Mesothelial cell of epicardium (in vitro differentiated cells): Measurements from ENCODE around the gene LASP1NB.

Source experiments
- DNase-seq, 2 experiments: peaks; one replicate each; pipeline ENCODE4 v3.0.0; 2021; ENCODE audit warnings: low spot score in 2 of 2; ENCODE audit not compliant: unreplicated experiment in 2 of 2
- H3K27ac Mint-ChIP-seq: 2 replicates; pipeline ENCODE4 v1.8.0; 2021; ENCODE audit warnings: mixed read lengths
- H3K27me3 Mint-ChIP-seq: 2 replicates; pipeline ENCODE4 v1.8.0; 2021; ENCODE audit warnings: low read depth, mixed read lengths
- H3K36me3 Mint-ChIP-seq: 2 replicates; pipeline ENCODE4 v1.8.0; 2021; ENCODE audit warnings: mixed read lengths
- H3K4me1 Mint-ChIP-seq: 2 replicates; pipeline ENCODE4 v1.8.0; 2021; ENCODE audit warnings: mixed read lengths
- H3K4me3 Mint-ChIP-seq: 2 replicates; pipeline ENCODE4 v1.8.0; 2021; ENCODE audit warnings: mild to moderate bottlenecking, moderate library complexity, mixed read lengths
- H3K9me3 Mint-ChIP-seq: 2 replicates; pipeline ENCODE4 v1.8.0; 2021; ENCODE audit warnings: mixed read lengths
- CTCF ChIP-seq: fragments of 200-600 bp; sonication (generic); IDR thresholded peaks from one replicate; pipeline ENCODE4 v1.5.0; 2021; ENCODE audit warnings: antibody characterized with exemption; ENCODE audit not compliant: unreplicated experiment

Gene LASP1NB

GRCh38 chr17:38889745-38890409 lies 35.5 kb upstream of the LASP1NB start:
- H3K4me1 Mint-ChIP-seq = peaks cover 14% of the 10 kb centered on the region
- TF ChIP-seq CTCF = no peak
- DNase-seq = no peak
- no peak overlapping the region for H3K27ac Mint-ChIP-seq
- H3K36me3 Mint-ChIP-seq = peaks cover 21% of the 10 kb centered on the region
- H3K27me3 Mint-ChIP-seq = no peaks in the 10 kb centered on the region
- H3K4me3 Mint-ChIP-seq = no peak overlapping the region
- no peaks in the 10 kb centered on the region for H3K9me3 Mint-ChIP-seq

- DNase-seq = no peak
- Mint-ChIP-seq H3K27me3 (no peaks in the 10 kb centered on the region), H3K4me3 (no peak overlapping the region), H3K9me3 (no peaks in the 10 kb centered on the region), H3K27ac (no peak overlapping the region), H3K36me3 (peaks cover 21% of the 10 kb centered on the region), H3K4me1 (peaks cover 12% of the 10 kb centered on the region)
- no peak for TF ChIP-seq CTCF
These were observed 35.0 kb upstream of the LASP1NB start for GRCh38 chr17:38890410-38890746.

GRCh38 chr17:38891441-38891840 lies 34.0 kb upstream of the LASP1NB start:
- H3K27ac Mint-ChIP-seq = no peak overlapping the region
- H3K36me3 Mint-ChIP-seq = peaks cover 24% of the 10 kb centered on the region
- no peak for DNase-seq
- no peak for TF ChIP-seq CTCF
- H3K4me1 Mint-ChIP-seq = peaks cover 2% of the 10 kb centered on the region
- no peaks in the 10 kb centered on the region for H3K9me3 Mint-ChIP-seq
- H3K27me3 Mint-ChIP-seq = no peaks in the 10 kb centered on the region
- no peak overlapping the region for H3K4me3 Mint-ChIP-seq

- no peaks in the 10 kb centered on the region for H3K27me3 Mint-ChIP-seq
- no peak overlapping the region for H3K4me3 Mint-ChIP-seq
- no peak for DNase-seq
- no peak for TF ChIP-seq CTCF
- peaks cover 24% of the 10 kb centered on the region for H3K36me3 Mint-ChIP-seq
- H3K9me3 Mint-ChIP-seq = no peaks in the 10 kb centered on the region
- no peaks in the 10 kb centered on the region for H3K4me1 Mint-ChIP-seq
- H3K27ac Mint-ChIP-seq = no peak overlapping the region
These were observed 33.3 kb upstream of the LASP1NB start for GRCh38 chr17:38892083-38892482.

GRCh38 chr17:38892620-38893019 lies 32.8 kb upstream of the LASP1NB start:
- TF ChIP-seq CTCF = no peak

GRCh38 chr17:38893113-38893512 lies 32.3 kb upstream of the LASP1NB start:
- H3K27me3 Mint-ChIP-seq = no peaks in the 10 kb centered on the region
- no peak overlapping the region for H3K27ac Mint-ChIP-seq
- peaks cover 27% of the 10 kb centered on the region for H3K36me3 Mint-ChIP-seq
- no peaks in the 10 kb centered on the region for H3K4me1 Mint-ChIP-seq
- no peak overlapping the region for H3K4me3 Mint-ChIP-seq
- H3K9me3 Mint-ChIP-seq = no peaks in the 10 kb centered on the region
- DNase-seq = no peak
- no peak for TF ChIP-seq CTCF

More at GRCh38 chr17:38892620-38893019, 32.8 kb upstream of the LASP1NB start:
- no peak for DNase-seq
- H3K4me3 Mint-ChIP-seq = no peak overlapping the region
- no peaks in the 10 kb centered on the region for H3K27me3 Mint-ChIP-seq
- H3K9me3 Mint-ChIP-seq = no peaks in the 10 kb centered on the region
- no peaks in the 10 kb centered on the region for H3K4me1 Mint-ChIP-seq
- no peak overlapping the region for H3K27ac Mint-ChIP-seq
- peaks cover 24% of the 10 kb centered on the region for H3K36me3 Mint-ChIP-seq
